Inflammatory macrophage treated with lipopolysaccharide for 1 hour (primary cell): ENCODE measurements around the gene DBNDD1.

Experiments
- DNase-seq, 2 donors: peaks; one replicate each; pipeline ENCODE4 v3.0.0-alpha.2; 2020 to 2022

DBNDD1 gene

DNA sequence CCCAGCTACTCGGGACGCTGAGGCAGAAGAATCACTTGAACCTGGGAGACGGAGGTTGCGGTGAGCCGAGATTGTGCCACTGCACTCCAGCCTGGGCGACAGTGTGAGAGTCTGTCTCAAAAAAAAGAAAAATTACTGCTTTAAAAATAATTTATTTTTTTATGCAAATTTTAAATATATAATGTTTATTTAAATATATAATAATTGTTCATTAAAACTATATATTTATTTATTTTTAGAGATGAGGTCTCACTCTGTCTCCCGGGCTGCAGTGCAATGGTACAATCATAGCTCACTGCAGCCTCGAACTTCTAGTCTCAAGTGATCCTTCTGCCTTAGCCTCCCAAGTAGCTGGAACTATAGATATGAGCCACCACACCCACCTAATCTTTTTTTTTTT, 15.2 kb upstream of the DBNDD1 start:
- no peak for DNase-seq

DNA sequence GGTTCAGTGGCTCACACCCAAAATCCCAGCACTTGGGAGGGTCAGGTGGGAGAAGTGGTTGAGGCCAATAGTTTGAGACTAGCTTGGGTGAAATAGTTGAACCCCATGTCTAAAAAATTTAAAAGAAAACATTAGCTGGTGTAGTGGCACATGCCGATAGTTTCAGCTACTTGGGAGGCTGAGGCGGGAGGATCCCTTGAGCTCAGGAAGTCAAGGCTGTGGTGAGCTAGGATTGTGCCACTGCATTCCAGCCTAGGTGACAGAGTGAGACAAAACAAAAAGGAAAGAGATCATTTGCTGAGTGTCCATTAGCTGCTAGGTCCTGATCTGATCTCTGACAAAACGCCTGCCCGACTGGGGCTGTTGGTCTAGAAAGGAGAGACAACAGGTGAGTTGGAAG, 14.1 kb upstream of the DBNDD1 start:
- DNase-seq, result no peak

DNA sequence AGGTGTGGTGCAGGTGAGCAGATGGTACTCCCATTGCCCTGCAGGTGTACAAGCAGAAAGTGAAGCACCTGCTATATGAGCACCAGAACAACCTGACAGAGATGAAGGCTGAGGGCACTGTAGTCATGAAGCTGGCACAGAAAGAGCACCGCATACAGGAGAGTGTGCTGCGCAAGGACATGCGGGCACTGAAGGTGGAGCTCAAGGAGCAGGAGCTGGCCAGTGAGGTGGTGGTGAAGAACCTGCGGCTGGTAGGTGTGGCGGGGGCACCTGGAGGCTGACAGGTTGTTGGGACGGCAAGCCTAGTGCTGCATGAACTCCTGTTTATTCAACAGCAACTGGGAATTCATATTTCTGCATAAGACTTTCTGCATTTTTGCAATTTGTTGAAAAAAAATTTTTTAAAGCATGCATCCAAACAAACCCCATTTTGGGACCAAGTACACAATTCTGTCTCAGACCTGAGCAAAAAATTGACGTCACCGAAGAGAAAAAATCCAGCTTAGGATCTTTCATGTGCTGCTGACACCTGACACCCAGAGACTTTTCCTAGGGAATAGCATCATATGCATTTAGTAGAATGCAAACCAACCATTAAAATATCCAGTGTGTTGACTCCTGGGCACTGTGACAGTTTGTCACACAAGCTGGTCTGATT, 13.5 kb upstream of the DBNDD1 start:
- no peak for DNase-seq

DNA sequence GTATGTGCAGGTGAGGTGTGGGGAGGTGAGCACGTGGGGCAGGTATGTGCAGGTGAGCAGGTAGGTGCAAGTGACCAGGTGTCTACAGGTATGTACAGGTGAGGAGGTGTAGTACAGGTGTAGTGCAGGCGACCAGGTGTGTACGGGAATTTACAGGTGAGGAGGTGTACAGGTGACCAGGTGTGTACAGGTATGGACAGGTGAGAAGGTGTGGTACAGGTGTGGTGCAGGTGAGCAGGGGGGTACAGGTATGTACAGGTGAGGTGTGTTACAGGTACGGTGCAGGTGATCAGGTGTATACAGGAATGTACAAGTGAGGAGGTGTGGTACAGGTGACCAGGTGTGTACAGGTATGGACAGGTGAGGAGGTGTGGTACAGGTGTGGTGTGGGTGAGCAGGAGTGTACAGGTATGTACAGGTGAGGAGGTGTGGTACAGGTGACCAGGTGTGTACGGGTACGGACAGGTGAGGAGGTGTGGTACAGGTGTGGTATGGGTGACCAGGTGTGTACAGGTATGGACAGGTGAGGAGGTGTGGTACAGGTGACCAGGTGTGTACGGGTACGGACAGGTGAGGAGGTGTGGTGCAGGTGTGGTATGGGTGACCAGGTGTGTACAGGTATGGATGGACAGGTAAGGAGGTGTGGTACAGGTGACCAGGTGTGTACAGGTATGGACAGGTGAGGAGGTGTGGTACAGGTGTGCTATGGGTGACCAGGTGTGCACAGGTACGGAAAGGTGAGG, 12.8 kb upstream of the DBNDD1 start:
- DNase-seq, result peak in 1 of 2 donors; percentile 48

DNA sequence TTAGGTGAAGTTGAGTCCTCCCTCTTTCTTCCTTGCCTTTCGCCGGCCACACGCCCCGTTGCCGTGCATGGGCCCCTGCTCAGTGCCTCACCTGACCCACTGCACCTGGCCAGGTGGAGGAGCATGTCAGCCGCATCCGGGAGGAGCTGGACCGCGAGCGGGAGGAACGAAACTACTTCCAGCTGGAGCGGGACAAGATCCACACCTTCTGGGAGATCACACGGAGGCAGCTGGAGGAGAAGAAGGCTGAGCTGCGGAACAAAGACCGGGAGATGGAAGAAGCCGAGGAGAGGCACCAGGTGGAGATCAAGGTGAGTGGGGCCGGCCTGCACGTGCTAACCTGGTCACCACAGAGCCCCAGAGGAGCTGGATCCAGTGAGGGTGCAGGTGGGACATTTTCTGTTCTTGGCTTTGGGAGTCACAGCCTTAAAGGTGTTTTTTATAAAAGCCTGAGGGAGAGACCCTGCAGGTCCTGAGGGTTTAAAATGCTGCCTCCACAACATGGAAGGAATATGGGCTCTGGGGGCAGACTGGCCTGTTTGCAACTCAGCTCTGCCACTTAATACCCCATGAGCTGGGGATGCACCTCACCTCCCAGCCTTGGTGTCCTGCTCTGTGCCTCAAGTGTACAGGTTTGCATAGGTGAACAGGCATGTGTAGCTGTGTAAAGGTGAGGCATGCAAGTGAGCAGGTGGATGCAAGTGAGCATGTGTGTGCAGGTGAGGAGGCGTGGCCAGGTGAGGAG, 12.1 kb upstream of the DBNDD1 start:
- DNase-seq, result no peak

DNA sequence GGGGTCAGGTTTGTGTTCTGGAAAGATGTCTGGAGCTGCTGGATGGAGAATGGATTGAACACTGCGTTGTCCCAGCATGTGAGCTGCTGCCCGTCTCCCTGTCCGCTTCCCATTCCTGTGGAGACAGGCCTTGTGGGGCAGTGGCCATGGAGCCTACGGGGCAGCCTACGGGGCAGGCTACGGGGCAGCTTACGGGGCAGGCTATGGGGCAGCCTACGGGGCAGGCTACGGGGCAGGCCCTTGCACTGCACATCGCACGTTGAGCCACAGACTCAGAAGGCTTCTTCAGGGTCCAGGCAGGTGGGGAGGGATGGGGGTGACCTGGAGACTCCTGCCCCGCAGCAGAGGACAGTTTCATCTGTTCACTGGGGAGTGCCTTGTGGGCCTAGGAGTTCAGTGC, 9.7 kb upstream of the DBNDD1 start:
- no peak for DNase-seq

DNA sequence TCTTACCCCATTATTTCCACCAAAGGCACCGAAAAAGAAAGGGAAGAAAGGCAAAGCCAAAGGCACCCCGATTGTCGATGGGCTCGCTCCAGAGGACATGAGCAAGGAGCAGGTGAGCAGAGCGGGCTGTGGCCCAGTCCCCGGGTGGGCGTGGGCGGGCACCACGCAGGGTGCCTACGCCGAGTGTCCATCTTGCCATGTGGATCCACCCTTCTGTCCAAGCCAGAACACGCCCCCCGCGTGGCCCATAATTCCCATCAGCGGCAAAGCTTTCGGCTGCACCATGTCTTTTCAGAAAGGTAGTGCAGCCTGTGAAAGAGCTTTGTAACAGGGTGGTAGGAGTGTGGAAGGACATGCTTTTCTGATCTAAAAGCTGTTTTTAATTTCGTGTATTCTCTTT, 8.4 kb upstream of the DBNDD1 start:
- DNase-seq, result no peak

DNA sequence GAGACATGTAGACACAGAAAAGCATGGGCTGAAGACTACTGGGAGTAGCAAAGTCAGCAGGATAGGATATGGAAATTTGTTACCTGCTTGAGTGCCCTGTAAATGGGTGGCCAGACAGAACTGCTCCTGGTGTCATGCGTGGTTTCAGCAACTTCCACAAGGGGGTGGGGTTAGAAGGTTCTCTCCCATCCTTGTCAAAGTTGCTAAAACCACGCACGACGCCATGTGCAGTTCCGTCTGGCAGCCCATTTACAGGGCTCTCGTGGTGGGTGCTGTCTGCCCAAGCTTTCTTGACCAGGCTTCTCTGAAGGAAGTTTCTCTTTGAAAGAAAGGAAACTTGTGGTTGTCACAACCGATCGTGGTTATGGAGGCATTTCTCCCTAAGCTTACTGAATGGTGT, 6.9 kb upstream of the DBNDD1 start:
- DNase-seq, result peak; percentile 15 to 35

DNA sequence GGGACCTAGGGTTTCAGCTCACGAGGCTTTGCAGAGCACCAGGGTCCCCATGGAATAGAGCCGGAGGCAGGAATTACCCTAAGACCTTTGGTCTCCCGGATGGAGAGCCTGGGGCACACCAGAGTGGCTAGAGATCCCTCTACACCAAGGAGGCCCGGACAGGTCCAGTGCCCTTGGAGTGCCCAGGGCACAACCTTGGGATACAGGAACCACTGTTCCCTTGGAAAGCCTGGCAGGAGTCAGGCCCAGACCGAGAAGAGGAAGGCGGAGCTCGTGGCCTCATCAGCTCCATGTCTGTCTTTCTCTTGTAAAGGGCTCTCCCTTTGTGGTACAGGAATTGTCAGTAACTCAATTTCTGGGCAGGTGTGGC, 3.8 kb upstream of the DBNDD1 start:
- DNase-seq, result no peak

DNA sequence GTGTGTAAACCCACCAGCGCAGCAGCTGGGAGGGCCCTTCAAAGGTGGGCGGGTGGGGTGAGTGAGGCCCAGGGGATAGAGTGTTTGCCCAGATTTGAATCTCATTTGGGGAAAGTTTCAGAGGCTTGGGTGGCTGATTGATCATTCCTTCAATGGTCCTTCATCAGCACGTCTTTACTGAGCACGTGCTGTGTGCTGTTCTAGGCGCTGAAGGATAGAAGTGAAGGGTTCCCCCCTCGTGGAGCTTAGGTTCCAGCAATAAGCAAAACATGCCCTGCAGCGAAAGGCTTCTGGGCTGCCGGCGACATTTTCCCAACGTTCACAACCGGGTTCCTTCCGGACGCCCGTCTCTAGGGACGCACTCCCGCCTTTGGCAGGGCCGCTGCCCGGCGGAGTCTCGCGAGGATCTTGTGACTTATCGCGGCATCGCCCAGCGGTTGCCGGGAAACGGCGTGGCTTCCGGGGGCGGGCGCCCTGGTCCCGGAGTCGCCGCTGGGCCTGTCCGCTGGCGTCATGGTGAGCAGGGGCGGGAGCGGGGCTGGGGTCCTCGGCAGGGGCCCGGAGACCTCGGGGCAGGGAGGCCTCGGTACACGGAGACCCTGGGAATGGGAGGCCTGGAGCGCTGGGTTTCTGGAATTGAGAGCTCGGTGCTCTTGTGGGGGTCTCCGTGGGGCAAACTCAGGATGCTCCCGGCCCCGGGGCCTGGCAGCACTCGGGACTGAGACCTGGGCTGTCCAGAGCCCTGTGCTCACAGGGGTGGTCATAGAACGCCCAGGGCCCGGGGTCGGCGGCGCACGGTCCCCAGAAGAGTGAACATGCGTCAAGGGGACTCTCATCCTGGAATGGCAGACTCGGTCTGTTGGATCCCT, 3.2 kb upstream of the DBNDD1 start:
- peak; percentile 86 to 95 for DNase-seq

DNA sequence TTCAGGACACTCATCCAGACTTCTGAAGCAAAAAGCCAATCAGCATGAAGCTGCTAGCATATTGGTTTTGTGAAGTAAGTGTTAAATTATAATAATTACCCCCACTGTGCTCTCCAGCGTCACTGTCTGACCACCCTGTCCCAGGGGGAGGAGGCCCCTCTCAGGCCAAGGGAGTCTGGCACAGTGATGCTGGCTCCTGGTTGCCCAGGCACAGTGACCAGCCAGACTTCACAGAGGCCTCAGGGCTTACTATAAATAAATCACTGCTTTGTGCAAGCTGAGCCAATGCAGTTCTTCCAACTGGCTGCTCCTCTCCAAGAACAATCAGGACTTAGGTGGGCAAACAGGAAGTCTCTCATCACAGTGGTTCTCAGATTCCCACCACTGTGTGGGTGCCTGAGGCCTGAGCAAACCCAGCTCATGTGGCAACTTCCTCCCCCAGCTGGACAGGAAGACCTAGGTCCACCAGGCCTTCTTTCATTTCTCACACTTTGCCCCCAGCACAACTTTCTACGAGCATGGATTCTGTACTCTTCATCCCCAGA, 1.7 kb upstream of the DBNDD1 start:
- peak; percentile 45 to 68 for DNase-seq

DNA sequence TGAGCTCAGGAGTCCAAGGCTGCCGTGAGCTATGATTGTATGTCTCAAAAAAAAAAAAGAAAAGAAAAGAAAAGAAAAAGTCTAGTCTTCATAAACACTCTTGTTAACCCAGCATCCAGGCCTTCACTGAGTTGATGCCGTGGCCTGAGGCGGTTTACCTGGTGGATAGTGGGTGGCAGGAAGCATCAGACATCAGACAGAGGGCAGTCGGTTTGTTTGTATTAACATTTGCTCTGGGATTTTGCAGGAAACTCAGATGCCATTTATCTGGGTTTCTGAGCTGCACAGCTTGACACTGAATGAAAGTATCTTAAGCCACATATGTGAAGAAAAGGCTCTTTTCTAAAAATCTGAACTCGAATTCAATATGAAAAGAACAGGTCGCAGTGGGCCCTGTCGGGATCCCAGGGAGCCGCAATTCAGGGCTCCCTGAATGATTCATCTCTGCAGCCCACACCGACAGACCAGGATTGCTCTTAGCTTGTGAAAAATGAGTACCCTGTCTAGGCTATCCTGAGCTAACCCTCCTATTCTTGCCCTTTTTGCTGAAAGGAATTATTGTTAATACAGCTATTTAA, 1.1 kb upstream of the DBNDD1 start:
- no peak for DNase-seq

DNA sequence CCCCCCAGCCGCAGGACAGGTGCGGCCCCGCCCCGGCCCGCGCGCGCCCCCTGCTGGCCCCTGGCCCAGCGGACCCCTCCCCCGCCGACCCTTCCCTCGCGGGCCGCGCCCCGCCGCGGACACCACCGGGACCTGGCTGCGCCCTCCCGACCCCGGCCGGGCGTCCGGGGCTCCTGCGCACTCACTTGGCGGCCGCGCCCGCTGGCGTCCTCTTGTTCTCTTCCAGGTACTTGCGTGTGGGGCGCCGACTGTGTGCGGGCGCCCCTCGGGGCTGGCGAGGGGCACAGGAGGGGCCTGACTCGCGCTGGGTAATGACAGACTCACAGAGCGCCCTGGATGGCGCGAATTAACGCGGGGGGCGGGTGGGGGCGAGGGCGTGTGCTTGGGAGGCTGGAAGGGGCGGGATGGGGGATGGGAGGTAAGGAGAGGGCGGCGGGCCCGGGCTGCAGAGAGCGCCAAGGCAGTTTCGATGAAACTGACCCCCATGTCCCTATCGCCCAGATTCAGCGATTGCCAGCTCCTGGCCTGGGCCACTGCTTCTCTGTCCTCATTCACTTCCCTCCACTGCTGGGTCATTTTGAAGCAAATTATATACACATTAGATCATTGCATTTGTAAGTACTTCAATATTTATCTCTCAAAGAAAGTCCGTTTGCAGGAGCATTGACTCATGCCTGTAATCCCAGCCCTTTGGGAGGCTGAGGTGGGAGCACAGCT, 445 bp upstream of the DBNDD1 start:
- no peak for DNase-seq

DNA sequence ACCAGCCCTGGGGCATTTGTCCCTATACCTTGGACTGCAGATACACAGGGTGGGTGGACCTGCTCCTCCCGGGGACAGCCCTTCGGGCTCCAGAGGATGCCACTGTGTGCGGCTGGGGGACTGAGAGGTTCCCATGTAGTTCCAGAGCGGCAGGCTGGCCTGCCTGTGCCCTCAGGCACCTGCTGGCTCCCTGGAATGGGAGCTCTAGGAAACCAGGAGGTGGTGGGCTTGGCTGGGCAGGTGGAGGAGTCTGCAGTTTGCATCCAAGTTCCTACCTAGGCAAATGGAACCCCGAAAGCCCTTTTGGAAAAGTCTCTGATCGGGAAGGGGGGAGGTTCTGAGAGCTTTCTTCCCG, 982 bp downstream of the DBNDD1 start:
- DNase-seq, result no peak

DNA sequence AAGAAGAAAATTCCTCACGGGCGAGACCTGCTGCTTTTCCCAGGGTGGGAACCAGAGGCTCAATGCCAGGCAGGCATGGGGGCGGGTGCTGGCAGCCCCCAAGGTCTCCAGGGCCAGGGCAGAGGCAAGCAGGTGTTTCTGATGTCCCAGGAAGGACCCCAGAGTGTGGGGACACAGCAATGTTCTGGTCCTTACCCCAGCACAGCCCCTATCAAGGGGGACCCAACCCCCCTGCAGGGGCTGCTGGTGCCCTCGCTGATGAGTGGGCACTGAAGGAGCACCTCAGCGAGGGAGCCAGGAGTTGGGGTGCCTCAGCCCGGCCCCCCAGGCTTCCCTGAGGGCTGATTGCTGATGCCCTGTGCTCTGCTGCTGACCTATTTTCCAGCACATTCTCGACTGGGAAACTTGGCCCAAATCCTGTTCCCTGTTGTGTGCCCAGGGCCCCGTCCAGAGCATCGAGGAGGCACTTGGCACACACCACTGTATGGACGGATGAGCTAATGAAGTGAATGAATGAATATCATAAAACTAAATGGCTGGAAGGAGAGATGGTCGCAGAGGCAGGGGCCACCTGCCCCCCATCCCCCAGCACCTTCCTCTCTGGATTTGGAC, 2.8 kb downstream of the DBNDD1 start:
- DNase-seq, result no peak

DNA sequence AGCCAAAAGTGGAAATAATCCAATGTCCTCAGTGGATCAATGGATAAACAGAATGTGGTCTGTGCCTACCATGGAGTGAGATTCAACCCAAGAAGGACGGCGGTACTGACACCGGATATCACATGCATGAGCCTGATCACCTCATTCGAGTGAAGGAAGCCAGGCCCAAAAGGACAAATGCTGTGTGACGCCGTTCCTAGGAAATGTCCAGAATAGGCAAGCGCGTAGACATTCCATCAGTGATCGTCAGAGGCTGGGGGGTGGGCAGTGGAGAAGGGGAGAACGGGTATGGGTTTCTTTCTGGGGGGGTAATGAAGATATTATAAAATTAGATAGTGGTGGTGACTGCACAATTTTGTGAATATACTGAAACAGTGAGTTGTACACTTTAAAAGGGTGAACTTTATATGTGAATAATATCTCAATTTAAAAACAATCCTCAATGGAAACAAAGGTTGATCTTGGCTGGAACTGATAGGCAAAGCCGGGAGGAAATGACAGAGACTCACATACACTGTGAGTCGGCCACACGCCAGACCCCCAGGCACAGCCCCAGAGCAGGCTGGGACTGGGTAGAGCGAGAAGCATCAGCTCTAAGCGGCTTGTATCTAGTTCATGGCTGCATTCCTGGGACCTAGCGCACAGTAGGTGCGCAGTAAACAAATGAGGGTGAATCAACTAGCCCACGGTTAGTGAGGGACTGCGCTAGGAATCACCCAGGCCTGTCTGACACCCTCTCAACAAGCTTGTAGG, 3.5 kb downstream of the DBNDD1 start:
- DNase-seq, result no peak

DNA sequence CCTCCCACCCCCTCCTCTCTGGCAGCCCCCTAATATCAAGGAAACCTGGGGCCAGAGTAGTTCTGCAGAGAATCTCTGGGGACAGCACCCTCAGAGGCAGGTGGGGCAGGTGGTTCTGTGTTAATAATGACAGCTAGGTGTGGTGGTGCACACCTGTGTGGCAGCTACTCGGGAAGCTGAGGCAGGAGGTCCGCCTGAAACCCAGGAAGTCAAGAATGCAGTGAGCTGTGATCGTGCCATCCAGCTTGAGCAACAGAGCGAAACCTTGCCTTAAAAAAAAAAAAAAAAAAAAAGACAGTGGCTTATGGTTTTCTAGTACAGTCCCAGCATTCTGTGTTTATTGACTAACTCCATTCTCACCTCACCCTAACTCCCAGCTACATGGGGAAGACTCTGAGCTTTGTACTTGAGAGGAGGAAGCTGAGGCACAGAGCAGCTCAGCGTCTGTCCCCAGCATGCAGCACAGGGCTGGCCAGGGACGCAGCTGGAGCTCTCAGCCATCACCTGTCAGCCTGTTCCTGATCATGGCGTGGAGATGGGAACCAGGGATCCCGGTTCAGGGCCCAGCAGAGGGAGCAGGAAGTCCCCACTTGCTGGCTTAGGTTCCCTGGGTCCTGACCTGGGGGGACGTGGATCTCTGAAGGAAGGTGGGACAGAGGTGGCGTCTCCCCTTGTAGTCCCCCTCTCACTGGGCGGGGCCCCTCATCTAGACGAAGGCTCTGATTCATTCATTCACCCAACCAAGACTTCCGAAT, 6.1 kb downstream of the DBNDD1 start:
- no peak for DNase-seq

DNA sequence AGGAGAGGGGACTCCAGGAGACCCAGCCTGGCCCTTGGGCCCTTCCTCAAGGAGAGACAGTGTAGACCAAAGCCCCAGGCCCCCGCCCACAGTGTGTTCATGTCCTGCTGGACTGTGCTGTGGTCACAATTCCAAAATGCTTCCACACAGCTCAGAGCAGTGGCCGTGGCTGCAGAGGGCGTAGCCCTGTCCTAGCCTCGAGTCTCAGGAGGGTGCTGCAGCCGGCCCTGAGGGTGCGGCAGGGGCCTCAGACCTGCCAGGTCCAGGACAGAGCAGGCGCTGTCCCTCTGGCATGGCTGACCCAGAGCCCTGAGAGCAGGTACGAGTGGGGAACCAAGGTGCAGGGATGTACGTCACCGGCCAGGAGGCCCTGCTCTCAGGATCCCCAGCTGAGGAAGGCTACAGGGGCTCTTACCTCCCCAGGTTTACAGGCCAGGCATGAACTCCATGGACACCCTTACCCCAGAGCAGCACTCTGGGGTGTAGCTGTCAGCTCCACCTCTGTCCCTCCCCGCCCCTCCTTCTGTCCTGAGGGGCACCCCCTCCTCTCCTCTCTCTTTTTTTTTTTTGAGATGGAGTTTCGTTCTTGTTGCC, 7.3 kb downstream of the DBNDD1 start:
- no peak for DNase-seq

DNA sequence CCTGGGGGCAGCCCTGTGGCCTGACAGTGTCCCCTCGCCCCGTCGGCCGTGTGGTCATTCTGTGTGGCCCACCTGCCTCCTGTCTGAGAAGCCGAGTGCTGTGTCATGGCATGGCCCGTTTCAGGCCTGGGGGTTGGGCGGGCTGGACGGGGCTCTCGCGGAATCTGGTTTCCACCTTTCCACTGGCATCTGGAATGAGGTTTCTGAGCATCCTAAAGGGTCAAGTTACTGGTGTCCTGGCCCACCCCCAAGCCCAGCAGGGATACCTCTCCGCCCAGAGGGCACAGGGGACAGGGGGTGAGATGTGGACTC, 7.8 kb downstream of the DBNDD1 start:
- DNase-seq, result no peak
